ENCODE measurements around the gene LRCH1.

GRCh38 chr13:46796129-46796514, 243.2 kb downstream of the LRCH1 start:
- TF ChIP-seq POLR2AphosphoS5 (IDR thresholded peaks at IDR 0.05; ENCODE audit: low read length) (no peak), ZZZ3 (IDR thresholded peaks at IDR 0.05; ENCODE audit: control insufficient read depth, insufficient read length, low read depth) (no peak), REST (IDR thresholded peaks at IDR 0.05; ENCODE audit: low read depth, low read length) (no peak), JUND (IDR thresholded peaks at IDR 0.05; ENCODE audit: low read depth, low read length) (no peak), CTCF (IDR thresholded peaks at IDR 0.05 in 2 of 3, conservative IDR thresholded peaks at IDR 0.05 in 1 of 3; ENCODE audit: control insufficient read depth in 2 of 3, extremely low read depth in 1 of 3, insufficient read depth in 1 of 3, low read depth in 3 of 3, low read length in 3 of 3) (no peak), ELK1 (IDR thresholded peaks at IDR 0.05; ENCODE audit: low read depth, low read length) (no peak), RFX5 (IDR thresholded peaks at IDR 0.05; ENCODE audit: low read depth, low read length) (no peak), ATF2 (IDR thresholded peaks at IDR 0.05; ENCODE audit: low read length) (no peak), USF2 (IDR thresholded peaks at IDR 0.05; ENCODE audit: borderline replicate concordance, low read depth, low read length) (no peak), CHD2 (IDR thresholded peaks at IDR 0.05; ENCODE audit: borderline replicate concordance, low read depth, low read length) (no peak), BCL3 (IDR thresholded peaks at IDR 0.05; ENCODE audit: borderline replicate concordance, insufficient read depth, low read depth, low read length, poor library complexity, severe bottlenecking) (no peak), ZBTB33 (IDR thresholded peaks at IDR 0.05) (no peak), SMC3 (IDR thresholded peaks at IDR 0.05; ENCODE audit: borderline replicate concordance, low read length) (no peak)

Measured in GM12878 (cell line).